K562 (cell line): ENCODE data around the gene C1RL. TPM values are rescaled to one million over a fixed set of nuclear protein-coding genes. Genes with fewer than 3 reads are reported as not detected.

Source experiments
- ETS2 ChIP-seq: IDR thresholded peaks from 2 replicates; pipeline ENCODE4 v1.6.1; 2016; ENCODE audit warnings: borderline replicate concordance, missing genetic modification characterization, mild to moderate bottlenecking, moderate library complexity, missing compliant biosample characterization; ENCODE audit not compliant: poor library complexity, severe bottlenecking
- HDAC1 ChIP-seq, 2 experiments: fragments of 450-650 bp; IDR thresholded peaks; 2 replicates each; pipeline ENCODE4 v1.6.1; 2016 to 2017; ENCODE audit warnings: inconsistent platforms in 1 of 2, mild to moderate bottlenecking in 1 of 2, moderate library complexity in 1 of 2
- JUNB ChIP-seq: fragments of 450-650 bp; formaldehyde crosslinking; conservative IDR thresholded peaks from 2 replicates; pipeline ENCODE4 v1.4.0; 2020; ENCODE audit warnings: mild to moderate bottlenecking
- KAT8 ChIP-seq: fragments of 450-650 bp; IDR thresholded peaks from 2 replicates; pipeline ENCODE4 v1.6.1; 2016; ENCODE audit warnings: low read depth, mild to moderate bottlenecking
- LARP7 ChIP-seq: fragments of 450-650 bp; IDR thresholded peaks from 2 replicates; pipeline ENCODE4 v1.6.1; 2016
- MAFK ChIP-seq: IDR thresholded peaks from 2 replicates; pipeline ENCODE4 v1.6.1; 2011; ENCODE audit warnings: low read length, improper control_type of control experiment
- NFRKB ChIP-seq: fragments of 450-650 bp; IDR thresholded peaks from 2 replicates; pipeline ENCODE4 v1.6.1; 2016; ENCODE audit warnings: low read depth
- POLR2H ChIP-seq: IDR thresholded peaks from 2 replicates; pipeline ENCODE4 v1.6.1; 2016; ENCODE audit warnings: missing genetic modification characterization, low read depth, mild to moderate bottlenecking, control low read depth, missing compliant biosample characterization, moderate library complexity
- RFX7 ChIP-seq: fragments of 250-450 bp; sonication (Bioruptor Pico); IDR thresholded peaks from 2 replicates; pipeline ENCODE4 v1.5.1; 2021; ENCODE audit warnings: mild to moderate bottlenecking
- SAP30 ChIP-seq: fragments of 200-600 bp; sonication (generic); IDR thresholded peaks from 2 replicates; pipeline ENCODE4 v1.6.1; 2012; ENCODE audit warnings: borderline replicate concordance, low read depth, mild to moderate bottlenecking, moderate library complexity, low read length, control low read depth, inconsistent platforms; ENCODE audit not compliant: insufficient read depth, poor library complexity, severe bottlenecking
- SLC30A9 ChIP-seq: fragments of 250-450 bp; sonication (Bioruptor Pico); IDR thresholded peaks from 2 replicates; pipeline ENCODE4 v1.8.0; 2022; ENCODE audit warnings: mild to moderate bottlenecking, moderate library complexity
- SRSF7 ChIP-seq: fragments of 200-400 bp; formaldehyde crosslinking; optimal IDR thresholded peaks from 2 replicates; pipeline ENCODE3; 2017; ENCODE audit warnings: mild to moderate bottlenecking, low read depth, low read length
- THRAP3 ChIP-seq: fragments of 450-650 bp; IDR thresholded peaks from 2 replicates; pipeline ENCODE4 v1.6.1; 2016; ENCODE audit warnings: mild to moderate bottlenecking, inconsistent platforms, borderline replicate concordance
- ZNF778 ChIP-seq: fragments of 450-650 bp; formaldehyde crosslinking; IDR thresholded peaks from 2 replicates; pipeline ENCODE4 v1.4.0; 2020; ENCODE audit warnings: mild to moderate bottlenecking, moderate library complexity
- ZNF830 ChIP-seq: fragments of 250-450 bp; sonication (Bioruptor Pico); IDR thresholded peaks from 2 replicates; pipeline ENCODE4 v1.5.0; 2021; ENCODE audit warnings: mild to moderate bottlenecking
- polyA plus RNA-seq, 8 experiments: library from polyadenylated mRNA; depleted of rRNA in 4 of 8; stranded (reverse) in 5 of 8; unstranded in 3 of 8; fragments of >200 nt; fragmentation: Nextera tagmentation in 2 of 8; fragmentation: Illumina TruSeq in 1 of 8; extraction: Ambion mirVana in 2 of 8; extraction: Trizol in 1 of 8; gene quantifications; 2 replicates each; pipeline versions ENCODE4 v1.2.1 to v1.2.3, GENCODE V29; 2011 to 2014; ENCODE audit warnings: inconsistent platforms in 1 of 8, missing spikeins in 1 of 8
- total RNA-seq, 7 experiments: library from RNA; depleted of rRNA in 6 of 7; stranded (reverse); fragments of >200 nt in 6 of 7; fragmentation: Illumina TruSeq in 2 of 7; extraction: Trizol in 2 of 7; gene quantifications; 2 replicates each; pipeline versions ENCODE4 v1.2.1 to v1.2.3, GENCODE V29; 2011 to 2021; ENCODE audit warnings: low replicate concordance in 1 of 7
- TF ChIP-seq, protein P1 (sequence below): fragments of 450-650 bp; IDR thresholded peaks from 2 replicates; pipeline ENCODE4 v1.6.1; 2016; ENCODE audit warnings: mild to moderate bottlenecking
- TF ChIP-seq, protein P2 (sequence below): sonication (generic); formaldehyde crosslinking; IDR thresholded peaks from 2 replicates; pipeline ENCODE4 v1.9.0; 2022; ENCODE audit warnings: mild to moderate bottlenecking, missing genetic modification reagents
- TF ChIP-seq, protein P3 (sequence below): fragments of 250-450 bp; sonication (Bioruptor Pico); IDR thresholded peaks from 2 replicates; pipeline ENCODE4 v1.8.0; 2022; ENCODE audit warnings: moderate library complexity, mild to moderate bottlenecking, inconsistent platforms
- TF ChIP-seq, protein P4 (sequence below): fragments of 250-450 bp; sonication (Bioruptor Pico); IDR thresholded peaks from 2 replicates; pipeline ENCODE4 v1.8.0; 2021; ENCODE audit warnings: moderate library complexity, mild to moderate bottlenecking, inconsistent platforms
- TF ChIP-seq, protein P5 (sequence below): fragments of 250-450 bp; sonication (Bioruptor Pico); IDR thresholded peaks from 2 replicates; pipeline ENCODE4 v1.8.0; 2021; ENCODE audit warnings: mild to moderate bottlenecking, moderate library complexity
- TF ChIP-seq, protein P6 (sequence below): sonication (generic); formaldehyde crosslinking; IDR thresholded peaks from 2 replicates; pipeline ENCODE4 v1.5.0; 2020; ENCODE audit warnings: missing genetic modification reagents

The C1RL gene
- total and polyA plus RNA-seq, 9 of the 15 experiments (the other 6 are each of a cell fraction or from before 2014, with no cell fraction given): 1.4 to 10.7 (median 8.0) TPM

DNA sequence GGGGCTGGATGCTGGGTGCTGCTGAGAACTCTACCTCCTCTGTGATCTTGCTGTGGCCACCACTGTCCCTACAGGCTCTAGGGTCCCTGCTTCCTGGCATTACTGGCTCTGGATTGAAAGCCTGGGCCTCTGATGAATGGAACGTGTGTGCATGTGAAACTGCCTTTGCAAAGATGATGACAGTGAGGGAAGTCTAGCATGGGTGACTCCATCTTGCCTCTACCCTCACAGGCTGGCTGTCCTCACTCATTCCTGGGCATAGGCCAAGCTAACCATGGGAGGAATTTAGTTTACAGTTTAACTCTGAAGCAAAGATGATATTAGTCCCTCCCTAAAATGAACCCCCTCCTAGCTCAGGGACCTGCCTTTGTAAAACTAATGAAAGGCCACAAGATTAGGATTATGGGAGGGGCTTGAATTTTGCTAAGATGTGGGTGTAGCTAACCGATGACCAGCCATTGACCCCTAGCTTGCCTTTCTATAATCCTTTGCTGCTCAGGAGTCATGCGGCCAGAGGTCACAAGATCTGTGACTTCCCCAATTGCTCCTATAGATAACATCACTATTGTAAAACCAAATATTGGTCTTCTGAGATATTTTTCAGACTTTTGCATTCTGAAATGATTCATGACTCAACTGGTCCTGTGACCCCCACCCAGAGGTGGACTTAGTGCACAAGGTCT lies 50.7 kb downstream of the C1RL start (continued):
- TF ChIP-seq KAT8 (no peak), NFRKB (no peak), SRSF7 (no peak), JUNB (CRISPR knock-in tag) (no peak), POLR2H (tag) (no peak), HDAC1 (IDR thresholded peaks at IDR 0.05) (no peak), ETS2 (tag) (no peak), MAFK (no peak), SAP30 (no peak), ZNF830 (CRISPR knock-in tag) (peak; percentile 64; the same call in 1 of the 2 replicates), ZNF778 (CRISPR knock-in tag) (no peak), THRAP3 (no peak), RFX7 (no peak), LARP7 (no peak), SLC30A9 (CRISPR knock-in tag) (no peak)
- TF ChIP-seq, protein P1, sequence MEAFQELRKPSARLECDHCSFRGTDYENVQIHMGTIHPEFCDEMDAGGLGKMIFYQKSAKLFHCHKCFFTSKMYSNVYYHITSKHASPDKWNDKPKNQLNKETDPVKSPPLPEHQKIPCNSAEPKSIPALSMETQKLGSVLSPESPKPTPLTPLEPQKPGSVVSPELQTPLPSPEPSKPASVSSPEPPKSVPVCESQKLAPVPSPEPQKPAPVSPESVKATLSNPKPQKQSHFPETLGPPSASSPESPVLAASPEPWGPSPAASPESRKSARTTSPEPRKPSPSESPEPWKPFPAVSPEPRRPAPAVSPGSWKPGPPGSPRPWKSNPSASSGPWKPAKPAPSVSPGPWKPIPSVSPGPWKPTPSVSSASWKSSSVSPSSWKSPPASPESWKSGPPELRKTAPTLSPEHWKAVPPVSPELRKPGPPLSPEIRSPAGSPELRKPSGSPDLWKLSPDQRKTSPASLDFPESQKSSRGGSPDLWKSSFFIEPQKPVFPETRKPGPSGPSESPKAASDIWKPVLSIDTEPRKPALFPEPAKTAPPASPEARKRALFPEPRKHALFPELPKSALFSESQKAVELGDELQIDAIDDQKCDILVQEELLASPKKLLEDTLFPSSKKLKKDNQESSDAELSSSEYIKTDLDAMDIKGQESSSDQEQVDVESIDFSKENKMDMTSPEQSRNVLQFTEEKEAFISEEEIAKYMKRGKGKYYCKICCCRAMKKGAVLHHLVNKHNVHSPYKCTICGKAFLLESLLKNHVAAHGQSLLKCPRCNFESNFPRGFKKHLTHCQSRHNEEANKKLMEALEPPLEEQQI: no peak
- TF ChIP-seq, protein P2, sequence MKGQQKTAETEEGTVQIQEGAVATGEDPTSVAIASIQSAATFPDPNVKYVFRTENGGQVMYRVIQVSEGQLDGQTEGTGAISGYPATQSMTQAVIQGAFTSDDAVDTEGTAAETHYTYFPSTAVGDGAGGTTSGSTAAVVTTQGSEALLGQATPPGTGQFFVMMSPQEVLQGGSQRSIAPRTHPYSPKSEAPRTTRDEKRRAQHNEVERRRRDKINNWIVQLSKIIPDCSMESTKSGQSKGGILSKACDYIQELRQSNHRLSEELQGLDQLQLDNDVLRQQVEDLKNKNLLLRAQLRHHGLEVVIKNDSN (CRISPR knock-in tag): no peak
- TF ChIP-seq, protein P3, sequence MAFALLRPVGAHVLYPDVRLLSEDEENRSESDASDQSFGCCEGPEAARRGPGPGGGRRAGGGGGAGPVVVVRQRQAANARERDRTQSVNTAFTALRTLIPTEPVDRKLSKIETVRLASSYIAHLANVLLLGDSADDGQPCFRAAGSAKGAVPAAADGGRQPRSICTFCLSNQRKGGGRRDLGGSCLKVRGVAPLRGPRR (CRISPR knock-in tag): no peak
- TF ChIP-seq, protein P4, sequence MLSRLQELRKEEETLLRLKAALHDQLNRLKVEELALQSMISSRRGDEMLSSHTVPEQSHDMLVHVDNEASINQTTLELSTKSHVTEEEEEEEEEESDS (CRISPR knock-in tag): no peak
- TF ChIP-seq, protein P5, sequence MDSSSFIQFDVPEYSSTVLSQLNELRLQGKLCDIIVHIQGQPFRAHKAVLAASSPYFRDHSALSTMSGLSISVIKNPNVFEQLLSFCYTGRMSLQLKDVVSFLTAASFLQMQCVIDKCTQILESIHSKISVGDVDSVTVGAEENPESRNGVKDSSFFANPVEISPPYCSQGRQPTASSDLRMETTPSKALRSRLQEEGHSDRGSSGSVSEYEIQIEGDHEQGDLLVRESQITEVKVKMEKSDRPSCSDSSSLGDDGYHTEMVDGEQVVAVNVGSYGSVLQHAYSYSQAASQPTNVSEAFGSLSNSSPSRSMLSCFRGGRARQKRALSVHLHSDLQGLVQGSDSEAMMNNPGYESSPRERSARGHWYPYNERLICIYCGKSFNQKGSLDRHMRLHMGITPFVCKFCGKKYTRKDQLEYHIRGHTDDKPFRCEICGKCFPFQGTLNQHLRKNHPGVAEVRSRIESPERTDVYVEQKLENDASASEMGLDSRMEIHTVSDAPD: no peak
- TF ChIP-seq, protein P6, sequence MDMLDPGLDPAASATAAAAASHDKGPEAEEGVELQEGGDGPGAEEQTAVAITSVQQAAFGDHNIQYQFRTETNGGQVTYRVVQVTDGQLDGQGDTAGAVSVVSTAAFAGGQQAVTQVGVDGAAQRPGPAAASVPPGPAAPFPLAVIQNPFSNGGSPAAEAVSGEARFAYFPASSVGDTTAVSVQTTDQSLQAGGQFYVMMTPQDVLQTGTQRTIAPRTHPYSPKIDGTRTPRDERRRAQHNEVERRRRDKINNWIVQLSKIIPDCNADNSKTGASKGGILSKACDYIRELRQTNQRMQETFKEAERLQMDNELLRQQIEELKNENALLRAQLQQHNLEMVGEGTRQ (CRISPR knock-in tag): no peak
